ENCODE measurements around the gene HAND1.
A peak's percentile ranks its signal among the peaks of the same experiment; 100 is the strongest.

Gene HAND1

GRCh38 chr5:154478752-154479159, 729 bp upstream of the HAND1 start:
- no peak for DNase-seq (ENCODE audit: low read depth in 2 of 2)

- no peak for DNase-seq (ENCODE audit: low read depth in 2 of 2)
Observed at GRCh38 chr5:154477382-154478223, 424 bp downstream of the HAND1 start.

GRCh38 chr5:154476354-154477205, 1.4 kb downstream of the HAND1 start:
- DNase-seq (ENCODE audit: low read depth in 2 of 2), result no peak

- DNase-seq (ENCODE audit: low read depth in 2 of 2), result no peak
Observed at GRCh38 chr5:154475591-154476353, 2.3 kb downstream of the HAND1 start.

- DNase-seq (ENCODE audit: low read depth in 2 of 2), result no peak
Observed at GRCh38 chr5:154474396-154475334, 3.4 kb downstream of the HAND1 start.

GRCh38 chr5:154473581-154474283, 4.3 kb downstream of the HAND1 start:
- no peak for DNase-seq (ENCODE audit: low read depth in 2 of 2)

- DNase-seq (ENCODE audit: low read depth in 2 of 2), result no peak
Observed at GRCh38 chr5:154472871-154473580, 5.0 kb downstream of the HAND1 start.

- DNase-seq (ENCODE audit: low read depth in 2 of 2), result no peak
Observed at GRCh38 chr5:154470947-154471870, 6.8 kb downstream of the HAND1 start.

GRCh38 chr5:154470137-154470536, 7.9 kb downstream of the HAND1 start:
- DNase-seq (ENCODE audit: low read depth in 2 of 2), result no peak

- DNase-seq (ENCODE audit: low read depth in 2 of 2), result peak; percentile 69 to 79
Observed at GRCh38 chr5:154467655-154468354, 10.2 kb downstream of the HAND1 start.

- no peak for DNase-seq (ENCODE audit: low read depth in 2 of 2)
Observed at GRCh38 chr5:154466671-154467070, 11.4 kb downstream of the HAND1 start.

GRCh38 chr5:154466147-154466546, 11.9 kb downstream of the HAND1 start:
- DNase-seq (ENCODE audit: low read depth in 2 of 2), result no peak

- DNase-seq (ENCODE audit: low read depth in 2 of 2), result no peak
Observed at GRCh38 chr5:154465169-154465568, 12.9 kb downstream of the HAND1 start.

GRCh38 chr5:154464438-154464837, 13.6 kb downstream of the HAND1 start:
- DNase-seq (ENCODE audit: low read depth in 2 of 2), result no peak

- no peak for DNase-seq (ENCODE audit: low read depth in 2 of 2)
Observed at GRCh38 chr5:154461531-154461930, 16.5 kb downstream of the HAND1 start.

- DNase-seq (ENCODE audit: low read depth in 2 of 2), result no peak
Observed at GRCh38 chr5:154460172-154460571, 17.9 kb downstream of the HAND1 start.

- DNase-seq (ENCODE audit: low read depth in 2 of 2), result no peak
Observed at GRCh38 chr5:154459015-154459414, 19.0 kb downstream of the HAND1 start.

GRCh38 chr5:154456540-154456939, 21.5 kb downstream of the HAND1 start:
- no peak for DNase-seq (ENCODE audit: low read depth in 2 of 2)
